AG09309 (cell line): ENCODE results near the gene RAP2A.

Experiments used
- DNase-seq: peaks from one replicate; pipeline ENCODE4 v3.0.0-alpha.2; 2010; ENCODE audit warnings: low read depth
- H3K4me3 ChIP-seq: 2 replicates; pipeline ENCODE4 v1.5.1; 2011; ENCODE audit warnings: mild to moderate bottlenecking, low read depth, low read length, moderate library complexity; ENCODE audit not compliant: control insufficient read depth
- CTCF ChIP-seq: IDR thresholded peaks from 2 replicates; pipeline ENCODE4 v1.5.1; 2011; ENCODE audit warnings: mild to moderate bottlenecking, low read depth, low read length, inconsistent platforms; ENCODE audit not compliant: insufficient read depth, control insufficient read depth; ENCODE audit errors: missing control alignments

Gene RAP2A

GRCh38 chr13:97397267-97397666 lies 36.7 kb upstream of the RAP2A start:
- H3K4me3 ChIP-seq, result no peak overlapping the region
- DNase-seq, result no peak
- TF ChIP-seq CTCF, result no peak

- no peak overlapping the region for H3K4me3 ChIP-seq
- TF ChIP-seq CTCF, result no peak
- DNase-seq, result no peak
Measured at GRCh38 chr13:97401421-97401820, 32.5 kb upstream of the RAP2A start.

GRCh38 chr13:97403893-97404750 lies 29.8 kb upstream of the RAP2A start:
- no peak for DNase-seq
- TF ChIP-seq CTCF, result no peak

GRCh38 chr13:97407540-97407939 lies 26.4 kb upstream of the RAP2A start:
- TF ChIP-seq CTCF, result no peak
- H3K4me3 ChIP-seq, result no peak overlapping the region
- DNase-seq, result no peak

More at GRCh38 chr13:97403893-97404750, 29.8 kb upstream of the RAP2A start:
- H3K4me3 ChIP-seq, result no peak overlapping the region

GRCh38 chr13:97408938-97409337 lies 25.0 kb upstream of the RAP2A start:
- no peak overlapping the region for H3K4me3 ChIP-seq
- TF ChIP-seq CTCF, result no peak
- DNase-seq, result no peak

GRCh38 chr13:97411984-97412383 lies 22.0 kb upstream of the RAP2A start:
- no peak for DNase-seq
- no peak overlapping the region for H3K4me3 ChIP-seq
- TF ChIP-seq CTCF, result no peak
